ENCODE measurements around the gene CTIF. TPM values are rescaled to one million over a fixed set of nuclear protein-coding genes. Genes with fewer than 3 reads are reported as not detected.

CTIF gene
- total RNA-seq, 1 donor from 2014 or later: 54.8 TPM

DNA sequence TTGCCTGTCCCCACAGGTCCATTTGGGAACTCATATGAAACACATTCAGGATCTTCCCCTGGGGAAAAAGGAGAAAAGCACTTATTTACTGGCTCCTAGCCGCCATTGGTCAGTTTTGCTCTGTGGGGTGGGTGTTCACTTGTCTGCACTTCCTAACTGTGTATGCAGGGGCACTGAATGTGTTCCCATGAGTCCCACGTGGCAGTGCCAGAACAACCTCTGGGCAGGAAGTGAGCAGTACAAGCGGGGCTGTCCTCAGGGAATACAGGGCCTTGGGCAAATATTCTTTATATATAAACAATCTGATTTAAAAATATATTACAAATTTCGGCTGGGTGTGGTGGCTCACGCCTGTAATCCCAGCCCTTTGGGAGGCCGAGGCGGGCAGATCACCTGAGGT is 21.8 kb upstream of the CTIF start:
- TF ChIP-seq, protein P1, sequence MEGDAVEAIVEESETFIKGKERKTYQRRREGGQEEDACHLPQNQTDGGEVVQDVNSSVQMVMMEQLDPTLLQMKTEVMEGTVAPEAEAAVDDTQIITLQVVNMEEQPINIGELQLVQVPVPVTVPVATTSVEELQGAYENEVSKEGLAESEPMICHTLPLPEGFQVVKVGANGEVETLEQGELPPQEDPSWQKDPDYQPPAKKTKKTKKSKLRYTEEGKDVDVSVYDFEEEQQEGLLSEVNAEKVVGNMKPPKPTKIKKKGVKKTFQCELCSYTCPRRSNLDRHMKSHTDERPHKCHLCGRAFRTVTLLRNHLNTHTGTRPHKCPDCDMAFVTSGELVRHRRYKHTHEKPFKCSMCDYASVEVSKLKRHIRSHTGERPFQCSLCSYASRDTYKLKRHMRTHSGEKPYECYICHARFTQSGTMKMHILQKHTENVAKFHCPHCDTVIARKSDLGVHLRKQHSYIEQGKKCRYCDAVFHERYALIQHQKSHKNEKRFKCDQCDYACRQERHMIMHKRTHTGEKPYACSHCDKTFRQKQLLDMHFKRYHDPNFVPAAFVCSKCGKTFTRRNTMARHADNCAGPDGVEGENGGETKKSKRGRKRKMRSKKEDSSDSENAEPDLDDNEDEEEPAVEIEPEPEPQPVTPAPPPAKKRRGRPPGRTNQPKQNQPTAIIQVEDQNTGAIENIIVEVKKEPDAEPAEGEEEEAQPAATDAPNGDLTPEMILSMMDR (IDR thresholded peaks at IDR 0.05): no peak
- Histone ChIP-seq H3K27me3 (ENCODE audit: low read depth) (no peaks in the 10 kb centered on the region), H3K4me3 (no peak overlapping the region), H3K36me3 (no peaks in the 10 kb centered on the region), H3K27ac (no peak overlapping the region), H3K9me3 (no peaks in the 10 kb centered on the region), H3K4me1 (no peaks in the 10 kb centered on the region)
- no peak for DNase-seq
- intact Hi-C loops (cut with DNase I): no loop called here
- no peak for ATAC-seq

DNA sequence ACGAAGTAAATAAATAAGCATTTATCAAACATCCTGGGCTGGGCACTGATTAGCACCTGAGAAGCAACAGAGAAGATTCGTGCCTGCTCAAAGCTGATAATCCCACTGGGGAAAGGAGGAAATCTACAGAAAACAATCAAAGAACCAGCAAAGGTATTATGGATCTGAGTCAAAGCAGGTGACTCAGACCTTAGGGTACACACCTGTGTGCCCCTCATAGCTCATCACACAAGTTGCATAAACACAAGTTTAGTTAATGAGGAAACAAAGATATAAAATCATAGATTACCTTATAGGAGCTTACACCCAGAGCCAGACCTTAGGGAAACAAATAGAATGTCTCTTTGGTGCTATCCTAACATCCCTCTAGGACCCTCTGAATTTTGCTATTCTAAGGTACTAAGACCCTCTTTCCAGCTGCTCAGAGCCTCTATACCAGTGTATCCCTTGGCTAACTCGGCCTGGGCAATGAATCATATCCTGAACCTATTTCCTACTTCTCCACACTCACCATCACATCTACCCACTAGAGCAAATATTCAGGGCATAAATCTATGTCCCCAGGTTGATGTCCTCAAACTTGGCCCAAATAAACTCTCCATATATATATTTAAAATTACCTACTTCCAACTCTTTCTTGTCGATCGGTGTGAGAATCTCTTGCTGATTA is 19.3 kb upstream of the CTIF start:
- H3K9me3 ChIP-seq: no peaks in the 10 kb centered on the region
- ATAC-seq: no peak
- H3K27ac ChIP-seq: no peak overlapping the region
- H3K36me3 ChIP-seq: no peaks in the 10 kb centered on the region
- intact Hi-C loops (cut with DNase I): no loop called here
- H3K4me3 ChIP-seq: no peak overlapping the region
- DNase-seq: no peak
- no peaks in the 10 kb centered on the region for H3K27me3 ChIP-seq (ENCODE audit: low read depth)
- TF ChIP-seq, protein P1 (IDR thresholded peaks at IDR 0.05): no peak
- H3K4me1 ChIP-seq: no peaks in the 10 kb centered on the region

DNA sequence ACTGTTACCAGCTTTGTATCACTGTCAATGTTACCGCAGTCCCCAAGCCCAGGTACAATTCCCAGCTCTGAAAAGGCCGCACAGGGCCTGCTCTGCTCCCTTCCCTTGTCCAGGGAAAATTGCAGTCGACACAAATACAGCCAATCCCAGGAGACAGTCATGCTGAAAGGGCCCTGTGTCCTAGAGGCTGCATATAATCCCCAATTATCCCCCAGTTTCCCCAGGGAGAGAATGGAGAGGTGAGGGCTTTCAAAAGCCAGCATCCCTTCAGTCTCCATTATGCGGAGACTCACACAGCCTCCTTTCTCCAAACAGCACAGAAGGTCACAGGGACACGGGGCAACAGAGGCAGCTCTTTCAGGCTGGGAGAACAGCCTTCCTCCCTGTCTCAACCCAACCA is 17.1 kb upstream of the CTIF start:
- DNase-seq: no peak
- no peak overlapping the region for H3K4me3 ChIP-seq
- intact Hi-C loops (cut with DNase I): no loop called here
- H3K4me1 ChIP-seq: no peaks in the 10 kb centered on the region
- H3K27me3 ChIP-seq (ENCODE audit: low read depth): no peaks in the 10 kb centered on the region
- H3K27ac ChIP-seq: no peak overlapping the region
- H3K36me3 ChIP-seq: no peaks in the 10 kb centered on the region
- H3K9me3 ChIP-seq: no peaks in the 10 kb centered on the region
- no peak for ATAC-seq
- TF ChIP-seq, protein P1 (IDR thresholded peaks at IDR 0.05): no peak

DNA sequence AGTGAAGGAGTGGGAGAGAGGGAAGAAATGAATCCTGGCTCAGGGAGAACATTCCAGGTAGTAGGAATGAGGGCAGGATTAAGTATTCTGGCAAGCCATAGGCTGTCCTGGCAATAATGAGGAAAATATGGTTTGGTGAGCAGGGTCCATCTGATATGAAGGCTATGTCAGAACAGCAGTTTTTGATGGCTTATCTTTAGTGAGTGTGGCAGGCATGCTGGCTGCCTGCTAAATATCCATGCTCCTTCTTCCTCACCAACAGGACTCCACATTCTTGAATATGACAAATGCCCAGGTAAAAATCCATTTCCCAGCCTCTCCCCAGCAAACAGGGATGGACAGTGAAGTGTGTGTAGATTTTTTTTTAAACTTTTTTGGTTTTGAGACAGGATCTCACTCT is 13.2 kb upstream of the CTIF start:
- ATAC-seq (no peak), DNase-seq (no peak)
- Histone ChIP-seq H3K27ac (no peak overlapping the region), H3K9me3 (no peaks in the 10 kb centered on the region), H3K4me3 (no peak overlapping the region), H3K4me1 (no peaks in the 10 kb centered on the region), H3K36me3 (no peaks in the 10 kb centered on the region), H3K27me3 (ENCODE audit: low read depth) (no peaks in the 10 kb centered on the region)
- intact Hi-C loops (cut with DNase I): no loop called here
- TF ChIP-seq, protein P1 (IDR thresholded peaks at IDR 0.05): no peak

GRCh38 chr18:48527461-48527860 is 11.4 kb upstream of the CTIF start:
- intact Hi-C loops (cut with DNase I): no loop called here
- DNase-seq (no peak), ATAC-seq (no peak)
- Histone ChIP-seq H3K4me3 (no peak overlapping the region), H3K4me1 (no peaks in the 10 kb centered on the region), H3K36me3 (no peaks in the 10 kb centered on the region), H3K27me3 (ENCODE audit: low read depth) (no peaks in the 10 kb centered on the region), H3K27ac (no peak overlapping the region), H3K9me3 (no peaks in the 10 kb centered on the region)
- TF ChIP-seq, protein P1 (IDR thresholded peaks at IDR 0.05): no peak
